ENCODE results near the gene CLDN6. TPM values are rescaled to one million over a fixed set of nuclear protein-coding genes. Genes with fewer than 3 reads are reported as not detected.

The CLDN6 gene
- total and polyA plus RNA-seq, 9 of the 15 experiments (the other 6 are each of a cell fraction or from before 2014, with no cell fraction given) = 0.22 to 0.75 (median 0.38) TPM; not detected in 3

DNA sequence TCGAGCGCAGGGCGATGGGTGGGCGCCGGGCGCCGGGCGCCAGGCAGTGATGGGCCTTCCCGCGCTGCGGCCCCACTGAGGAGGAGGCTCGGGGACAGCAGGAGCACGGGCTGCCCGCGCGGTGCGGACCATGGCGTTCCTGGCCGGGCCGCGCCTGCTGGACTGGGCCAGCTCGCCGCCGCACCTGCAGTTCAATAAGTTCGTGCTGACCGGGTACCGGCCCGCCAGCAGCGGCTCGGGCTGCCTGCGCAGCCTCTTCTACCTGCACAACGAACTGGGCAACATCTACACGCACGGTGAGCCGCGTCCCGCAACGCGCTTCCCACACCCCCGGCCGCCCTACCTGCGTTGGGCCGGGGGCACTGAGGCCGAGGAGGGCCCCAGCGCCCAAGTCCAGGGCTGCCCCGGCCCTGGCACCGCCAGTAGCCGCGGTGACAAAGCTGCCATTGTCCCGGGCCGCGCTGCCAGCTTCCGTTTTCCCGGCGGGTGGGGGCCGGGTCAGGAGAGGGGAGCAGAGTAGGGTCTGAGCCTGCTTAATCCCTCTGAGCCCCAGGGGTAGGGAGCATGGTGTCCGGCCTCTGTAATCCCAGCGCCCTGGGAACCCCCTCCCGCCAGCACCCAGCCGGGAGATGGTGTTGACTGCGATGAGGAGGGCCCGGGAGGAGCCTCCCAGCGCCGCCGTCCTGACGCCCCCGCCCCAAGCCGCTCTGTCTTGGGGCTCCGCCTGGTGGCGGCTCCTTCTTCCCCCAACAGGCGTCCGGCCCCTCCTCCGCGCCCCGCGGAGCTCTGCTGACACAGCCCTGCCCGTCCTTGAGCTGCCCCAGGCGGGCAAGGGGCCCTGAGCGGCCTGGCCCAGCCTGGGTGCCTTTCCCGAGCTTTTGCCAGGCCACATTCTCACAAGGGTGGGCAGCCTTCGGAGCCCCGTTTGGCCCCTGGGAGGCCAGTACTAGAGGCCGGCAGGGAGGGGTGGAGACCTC, 48.1 kb downstream of the CLDN6 start (continued):
- TF ChIP-seq RREB1 (CRISPR knock-in tag; IDR thresholded peaks at IDR 0.05) (no peak), MLX (CRISPR knock-in tag; conservative IDR thresholded peaks at IDR 0.05) (no peak), NR1H2 (CRISPR knock-in tag; IDR thresholded peaks at IDR 0.05) (no peak; the same call in 1 of the 2 replicates), TAF1 (IDR thresholded peaks at IDR 0.05; ENCODE audit: control insufficient read depth, extremely low read depth, insufficient read depth, low read length, severe bottlenecking) (peak; percentile 72), KDM4B (IDR thresholded peaks at IDR 0.05; ENCODE audit: borderline replicate concordance in 2 of 2, low read depth in 1 of 2) (no peak), GMEB1 (CRISPR knock-in tag; IDR thresholded peaks at IDR 0.05) (peak; percentile 27; the same call in 1 of the 2 replicates), HOXB6 (CRISPR knock-in tag; IDR thresholded peaks at IDR 0.05; ENCODE audit: borderline replicate concordance) (no peak), MTA3 (IDR thresholded peaks at IDR 0.05; ENCODE audit: borderline replicate concordance) (peak; percentile 76), FOSL1 (tag; conservative IDR thresholded peaks at IDR 0.05) (0 out of 2 replicates have a peak, but pooled peaks have one; percentile 5), KLF6 (CRISPR knock-in tag; IDR thresholded peaks at IDR 0.05; ENCODE audit: borderline replicate concordance) (no peak)
- TF ChIP-seq, protein P1, sequence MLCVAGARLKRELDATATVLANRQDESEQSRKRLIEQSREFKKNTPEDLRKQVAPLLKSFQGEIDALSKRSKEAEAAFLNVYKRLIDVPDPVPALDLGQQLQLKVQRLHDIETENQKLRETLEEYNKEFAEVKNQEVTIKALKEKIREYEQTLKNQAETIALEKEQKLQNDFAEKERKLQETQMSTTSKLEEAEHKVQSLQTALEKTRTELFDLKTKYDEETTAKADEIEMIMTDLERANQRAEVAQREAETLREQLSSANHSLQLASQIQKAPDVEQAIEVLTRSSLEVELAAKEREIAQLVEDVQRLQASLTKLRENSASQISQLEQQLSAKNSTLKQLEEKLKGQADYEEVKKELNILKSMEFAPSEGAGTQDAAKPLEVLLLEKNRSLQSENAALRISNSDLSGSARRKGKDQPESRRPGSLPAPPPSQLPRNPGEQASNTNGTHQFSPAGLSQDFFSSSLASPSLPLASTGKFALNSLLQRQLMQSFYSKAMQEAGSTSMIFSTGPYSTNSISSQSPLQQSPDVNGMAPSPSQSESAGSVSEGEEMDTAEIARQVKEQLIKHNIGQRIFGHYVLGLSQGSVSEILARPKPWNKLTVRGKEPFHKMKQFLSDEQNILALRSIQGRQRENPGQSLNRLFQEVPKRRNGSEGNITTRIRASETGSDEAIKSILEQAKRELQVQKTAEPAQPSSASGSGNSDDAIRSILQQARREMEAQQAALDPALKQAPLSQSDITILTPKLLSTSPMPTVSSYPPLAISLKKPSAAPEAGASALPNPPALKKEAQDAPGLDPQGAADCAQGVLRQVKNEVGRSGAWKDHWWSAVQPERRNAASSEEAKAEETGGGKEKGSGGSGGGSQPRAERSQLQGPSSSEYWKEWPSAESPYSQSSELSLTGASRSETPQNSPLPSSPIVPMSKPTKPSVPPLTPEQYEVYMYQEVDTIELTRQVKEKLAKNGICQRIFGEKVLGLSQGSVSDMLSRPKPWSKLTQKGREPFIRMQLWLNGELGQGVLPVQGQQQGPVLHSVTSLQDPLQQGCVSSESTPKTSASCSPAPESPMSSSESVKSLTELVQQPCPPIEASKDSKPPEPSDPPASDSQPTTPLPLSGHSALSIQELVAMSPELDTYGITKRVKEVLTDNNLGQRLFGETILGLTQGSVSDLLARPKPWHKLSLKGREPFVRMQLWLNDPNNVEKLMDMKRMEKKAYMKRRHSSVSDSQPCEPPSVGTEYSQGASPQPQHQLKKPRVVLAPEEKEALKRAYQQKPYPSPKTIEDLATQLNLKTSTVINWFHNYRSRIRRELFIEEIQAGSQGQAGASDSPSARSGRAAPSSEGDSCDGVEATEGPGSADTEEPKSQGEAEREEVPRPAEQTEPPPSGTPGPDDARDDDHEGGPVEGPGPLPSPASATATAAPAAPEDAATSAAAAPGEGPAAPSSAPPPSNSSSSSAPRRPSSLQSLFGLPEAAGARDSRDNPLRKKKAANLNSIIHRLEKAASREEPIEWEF (CRISPR knock-in tag; IDR thresholded peaks at IDR 0.05) = no peak

Measured in K562 (cell line).